GM12878 (cell line): Measurements from ENCODE around the gene SUGCT.

Experiments used
- ATF7 ChIP-seq: fragments of 450-650 bp; IDR thresholded peaks from 2 replicates; pipeline ENCODE4 v1.6.1; 2016; ENCODE audit warnings: low read depth, mild to moderate bottlenecking
- CREB1 ChIP-seq: IDR thresholded peaks from 2 replicates; pipeline ENCODE4 v1.6.1; 2012; ENCODE audit warnings: low read depth, mild to moderate bottlenecking, inconsistent platforms
- CTCF ChIP-seq, 3 experiments: IDR thresholded peaks in 2 of 3; conservative IDR thresholded peaks in 1 of 3; 2 replicates each; pipeline ENCODE4 v1.5.1; 2011; ENCODE audit warnings: low read depth in 3 of 3, low read length in 3 of 3, mild to moderate bottlenecking in 3 of 3, control low read depth in 2 of 3, moderate library complexity in 2 of 3, inconsistent platforms in 1 of 3, mixed read lengths in 1 of 3; ENCODE audit not compliant: control insufficient read depth in 2 of 3, insufficient read depth in 1 of 3; ENCODE audit errors: extremely low read depth in 1 of 3
- ELK1 ChIP-seq: IDR thresholded peaks from 2 replicates; pipeline ENCODE4 v1.6.1; 2012; ENCODE audit warnings: low read depth, low read length, improper control_type of control experiment
- EZH2 ChIP-seq: IDR thresholded peaks from 2 replicates; pipeline ENCODE4 v1.6.1; 2012; ENCODE audit warnings: low read depth, mild to moderate bottlenecking, control low read depth, inconsistent platforms, low read length, borderline replicate concordance; ENCODE audit not compliant: control insufficient read depth
- FOS ChIP-seq: IDR thresholded peaks from 3 replicates; pipeline ENCODE4 v1.6.1; 2011; ENCODE audit warnings: borderline replicate concordance; ENCODE audit not compliant: insufficient read length; ENCODE audit errors: extremely low read depth
- GABPA ChIP-seq: IDR thresholded peaks from 2 replicates; pipeline ENCODE4 v1.6.1; 2014; ENCODE audit warnings: antibody characterized with exemption, low read depth, mild to moderate bottlenecking, inconsistent platforms
- NFYB ChIP-seq: IDR thresholded peaks from 2 replicates; pipeline ENCODE4 v1.6.1; 2011; ENCODE audit warnings: low read depth, mild to moderate bottlenecking, low read length, improper control_type of control experiment, moderate library complexity; ENCODE audit not compliant: insufficient read depth
- POLR2A ChIP-seq: IDR thresholded peaks from 2 replicates; pipeline ENCODE4 v1.6.1; 2011; ENCODE audit warnings: low read depth, mild to moderate bottlenecking, low read length
- POLR2AphosphoS5 ChIP-seq: IDR thresholded peaks from 2 replicates; pipeline ENCODE4 v1.6.1; 2011; ENCODE audit warnings: mild to moderate bottlenecking, low read length, inconsistent platforms
- RAD51 ChIP-seq: fragments of 450-650 bp; IDR thresholded peaks from 2 replicates; pipeline ENCODE4 v1.6.1; 2016; ENCODE audit warnings: moderate library complexity, mild to moderate bottlenecking, inconsistent platforms
- SMARCA5 ChIP-seq: fragments of 450-650 bp; IDR thresholded peaks from 2 replicates; pipeline ENCODE4 v1.6.1; 2017; ENCODE audit warnings: mild to moderate bottlenecking
- SMC3 ChIP-seq: IDR thresholded peaks from 2 replicates; pipeline ENCODE4 v1.6.1; 2011; ENCODE audit warnings: low read length, improper control_type of control experiment, borderline replicate concordance
- USF2 ChIP-seq: IDR thresholded peaks from 2 replicates; pipeline ENCODE4 v1.6.1; 2011; ENCODE audit warnings: low read depth, low read length, improper control_type of control experiment, borderline replicate concordance

- TF ChIP-seq POLR2AphosphoS5: no peak
- TF ChIP-seq FOS: no peak
- TF ChIP-seq USF2: no peak
- TF ChIP-seq ELK1: no peak
- no peak for TF ChIP-seq ATF7
- TF ChIP-seq RAD51: no peak
- TF ChIP-seq CTCF (IDR thresholded peaks at IDR 0.05 in 2 of 3, conservative IDR thresholded peaks at IDR 0.05 in 1 of 3; ENCODE audit: control insufficient read depth in 2 of 3, extremely low read depth in 1 of 3, insufficient read depth in 1 of 3, low read depth in 3 of 3, low read length in 3 of 3): no peak
- no peak for TF ChIP-seq SMARCA5
- no peak for TF ChIP-seq CREB1
- no peak for TF ChIP-seq NFYB
- TF ChIP-seq SMC3: no peak
- TF ChIP-seq GABPA: no peak
- TF ChIP-seq POLR2A: no peak
- no peak for TF ChIP-seq EZH2
Measured at GRCh38 chr7:40213291-40213690, 78.5 kb downstream of the SUGCT start.
